A673 (cell line): Measurements from ENCODE around the gene NCKAP5. TPM values are rescaled to one million over a fixed set of nuclear protein-coding genes. Genes with fewer than 3 reads are reported as not detected.

Source experiments
- BruUV-seq: library from RNA; stranded (reverse); fragments of 400-500 nt; replicated peaks from 2 replicates; lab custom pipeline; 2021; lab: Mats Ljungman, UMichigan
- CTCF ChIA-PET: fragments of 300-600 bp; sonication (Branson Sonifier 250); formaldehyde crosslinking; loops from one replicate; lab custom pipeline; 2022; ENCODE audit warnings: antibody characterized with exemption; lab: Charles Lee
- POLR2A ChIA-PET: fragments of 300-600 bp; sonication (Branson Sonifier 250); formaldehyde crosslinking; loops from one replicate; lab custom pipeline; 2022; ENCODE audit warnings: antibody characterized with exemption; ENCODE audit not compliant: low non-redundant PET; lab: Charles Lee
- DNase-seq: peaks from one replicate; pipeline ENCODE4 v3.0.0-alpha.2; 2015; ENCODE audit warnings: low spot score
- H3K27ac ChIP-seq: fragments of 200-600 bp; sonication (generic); 2 replicates; pipeline ENCODE4 v1.5.1; 2016; ENCODE audit warnings: mixed run types, low read depth, mild to moderate bottlenecking, mixed read lengths, antibody characterized with exemption, low read length; ENCODE audit not compliant: poor library complexity, severe bottlenecking
- H3K27me3 ChIP-seq: fragments of 200-600 bp; sonication (generic); replicated peaks from 2 replicates; pipeline ENCODE4 v1.6.1; 2017; ENCODE audit warnings: mixed run types, low read depth, mild to moderate bottlenecking, mixed read lengths, antibody characterized with exemption, low read length; ENCODE audit not compliant: insufficient read depth, poor library complexity
- H3K36me3 ChIP-seq: fragments of 200-600 bp; sonication (generic); 2 replicates; pipeline ENCODE4 v1.6.1; 2016; ENCODE audit warnings: mixed run types, mild to moderate bottlenecking, mixed read lengths, antibody characterized with exemption, low read length; ENCODE audit not compliant: insufficient read depth, poor library complexity, severe bottlenecking
- H3K4me1 ChIP-seq: fragments of 200-600 bp; sonication (generic); 2 replicates; pipeline ENCODE4 v1.6.1; 2017; ENCODE audit warnings: mixed run types, mild to moderate bottlenecking, mixed read lengths, antibody characterized with exemption, low read length; ENCODE audit not compliant: insufficient read depth, poor library complexity, severe bottlenecking
- H3K4me3 ChIP-seq: fragments of 200-600 bp; sonication (generic); 2 replicates; pipeline ENCODE4 v1.5.1; 2016; ENCODE audit warnings: low read depth, mixed run types, mild to moderate bottlenecking, mixed read lengths, low read length; ENCODE audit not compliant: poor library complexity, severe bottlenecking
- H3K9me3 ChIP-seq: fragments of 200-600 bp; sonication (generic); 2 replicates; pipeline ENCODE4 v1.6.1; 2016; ENCODE audit warnings: mixed run types, low read depth, mild to moderate bottlenecking, mixed read lengths, antibody characterized with exemption, low read length; ENCODE audit not compliant: poor library complexity, severe bottlenecking
- CTCF ChIP-seq: fragments of 300-800, 200-600 bp; sonication (generic); conservative IDR thresholded peaks from 2 replicates; pipeline ENCODE4 v1.5.1; 2017; ENCODE audit warnings: low read depth, mild to moderate bottlenecking, antibody characterized with exemption, low read length, moderate library complexity, mixed read lengths
- EZH2 ChIP-seq: fragments of 200-600 bp; sonication (generic); IDR thresholded peaks from 2 replicates; pipeline ENCODE4 v1.6.1; 2017; ENCODE audit warnings: borderline replicate concordance, low read depth, mild to moderate bottlenecking, mixed read lengths, antibody characterized with exemption, low read length; ENCODE audit not compliant: poor library complexity, severe bottlenecking
- intact Hi-C: fragments of 100-400 bp; cut with micrococcal nuclease; formaldehyde crosslinking; loops from one replicate; pipeline ENCODE4 v1.10.0; 2022; ENCODE audit not compliant: unreplicated experiment
- total RNA-seq: library from RNA; stranded (reverse); gene quantifications from 2 replicates; pipeline ENCODE4 v1.2.3, GENCODE V29; 2021

Gene NCKAP5
- total RNA-seq, 1 experiment from 2014 or later: 26.6 TPM

GRCh38 chr2:132654335-132654734 is 913.9 kb downstream of the NCKAP5 start:
- POLR2A ChIA-PET: no interaction called here
- intact Hi-C loops: loop anchor here (5.0 kb wide), 1 partner anchor 518 kb away; no protein-coding TSS in a partner anchor

GRCh38 chr2:132652474-132652873 is 915.8 kb downstream of the NCKAP5 start:
- TF ChIP-seq EZH2 (no peak), CTCF (no peak)
- H3K4me3 ChIP-seq: no peak overlapping the region
- POLR2A ChIA-PET: no interaction called here
- intact Hi-C loops: loop anchor here (5.0 kb wide), 1 partner anchor 520 kb away; no protein-coding TSS in a partner anchor
- H3K27me3 ChIP-seq: peaks cover 4% of the 10 kb centered on the region
- H3K36me3 ChIP-seq: no peaks in the 10 kb centered on the region
- CTCF ChIA-PET: interaction anchor here (0.6 kb wide), 1 partner anchor 259 kb away, joined by 3 read pairs; no protein-coding TSS in a partner anchor
- H3K9me3 ChIP-seq: no peaks in the 10 kb centered on the region
- no peak overlapping the region for H3K27ac ChIP-seq
- no TSS peak for BruUV-seq
- peaks cover 16% of the 10 kb centered on the region for H3K4me1 ChIP-seq
- peak; percentile 91 for DNase-seq

More at GRCh38 chr2:132654335-132654734, 913.9 kb downstream of the NCKAP5 start:
- H3K4me1 ChIP-seq: peaks cover 16% of the 10 kb centered on the region
- no peak overlapping the region for H3K27ac ChIP-seq
- DNase-seq: no peak
- no peaks in the 10 kb centered on the region for H3K9me3 ChIP-seq
- peaks cover 4% of the 10 kb centered on the region for H3K27me3 ChIP-seq
- no peak overlapping the region for H3K4me3 ChIP-seq
- CTCF ChIA-PET: no interaction called here
- no peaks in the 10 kb centered on the region for H3K36me3 ChIP-seq
- BruUV-seq: no TSS peak
- TF ChIP-seq CTCF: no peak
- no peak for TF ChIP-seq EZH2

GRCh38 chr2:132651115-132652045 is 916.9 kb downstream of the NCKAP5 start:
- H3K27ac ChIP-seq: no peak overlapping the region
- POLR2A ChIA-PET: no interaction called here

More at GRCh38 chr2:132651115-132652045, 916.9 kb downstream of the NCKAP5 start:
- Histone ChIP-seq H3K36me3 (no peaks in the 10 kb centered on the region), H3K27me3 (peaks cover 4% of the 10 kb centered on the region), H3K4me3 (no peak overlapping the region), H3K9me3 (no peaks in the 10 kb centered on the region), H3K4me1 (peaks cover 16% of the 10 kb centered on the region)
- no peak for TF ChIP-seq EZH2
- TF ChIP-seq CTCF: peak; percentile 57
- DNase-seq: peak; percentile 45
- BruUV-seq: no TSS peak
- intact Hi-C loops: loop anchor here (5.0 kb wide), 1 partner anchor 521 kb away; no protein-coding TSS in a partner anchor
- CTCF ChIA-PET: interaction anchor here (0.5 to 1.5 kb wide), 2 partner anchors 104 to 1127 kb away, joined by 3 read pairs; no protein-coding TSS in a partner anchor
